IMR-90 (cell line): ENCODE measurements around the gene PTCH1. TPM values are rescaled to one million over a fixed set of nuclear protein-coding genes. Genes with fewer than 3 reads are reported as not detected.

Experiments used
- ATAC-seq: fragments of 200-7000 bp; cut with Tn5 transposase; 2 replicates; pipeline ENCODE4 v1.9.1; 2020; ENCODE audit warnings: low read depth, mild to moderate bottlenecking, moderate library complexity
- BruUV-seq: library from RNA; stranded (reverse); fragments of 400-500 nt; replicated peaks from 2 replicates; lab custom pipeline; 2021; lab: Mats Ljungman, UMichigan
- CTCF ChIA-PET: fragments of 300-600 bp; formaldehyde crosslinking; extraction: SDS; loops from one replicate; lab custom pipeline; 2021; ENCODE audit warnings: antibody characterized with exemption; lab: Yijun Ruan, JAX
- POLR2A ChIA-PET: fragments of 300-600 bp; sonication (Branson Sonifier 250); formaldehyde crosslinking; loops from one replicate; lab custom pipeline; 2022; ENCODE audit warnings: antibody characterized with exemption; ENCODE audit not compliant: unreplicated experiment; lab: Charles Lee
- DNase-seq: peaks from one replicate; pipeline ENCODE4 v3.0.0; 2013
- H2AFZ ChIP-seq: replicated peaks from 2 replicates; pipeline ENCODE3; 2013; ENCODE audit warnings: low read length, mild to moderate bottlenecking; ENCODE audit not compliant: poor library complexity
- H2AK5ac ChIP-seq: 2 replicates; pipeline ENCODE4 v1.6.1; 2013; ENCODE audit warnings: low read depth, low read length, inconsistent platforms
- H2AK9ac ChIP-seq: replicated peaks from 2 replicates; pipeline ENCODE3; 2013; ENCODE audit warnings: mild to moderate bottlenecking, low read depth, low read length, moderate library complexity; ENCODE audit not compliant: poor library complexity
- H2BK120ac ChIP-seq: 2 replicates; pipeline ENCODE4 v1.6.1; 2013; ENCODE audit warnings: low read depth, low read length, inconsistent platforms
- H2BK15ac ChIP-seq: 3 replicates; pipeline ENCODE4 v1.6.1; 2013; ENCODE audit warnings: low read depth, low read length, inconsistent platforms
- H2BK20ac ChIP-seq: 2 replicates; pipeline ENCODE4 v1.6.1; 2013; ENCODE audit warnings: low read depth, mild to moderate bottlenecking, inconsistent platforms, low read length, moderate library complexity
- H2BK5ac ChIP-seq: 2 replicates; pipeline ENCODE4 v1.6.1; 2013; ENCODE audit warnings: mild to moderate bottlenecking, low read depth, low read length, inconsistent platforms; ENCODE audit not compliant: poor library complexity, severe bottlenecking
- H3K14ac ChIP-seq: replicated peaks from 2 replicates; pipeline ENCODE4 v1.6.1; 2013; ENCODE audit warnings: low read depth, low read length, inconsistent platforms
- H3K18ac ChIP-seq: 2 replicates; pipeline ENCODE4 v1.6.1; 2013; ENCODE audit warnings: low read depth, low read length, control low read depth
- H3K23ac ChIP-seq: 2 replicates; pipeline ENCODE4 v1.6.1; 2013; ENCODE audit warnings: low read depth, low read length, inconsistent platforms
- H3K27ac ChIP-seq: 2 replicates; pipeline ENCODE4 v1.5.1; 2013; ENCODE audit warnings: mild to moderate bottlenecking, control low read depth, low read length; ENCODE audit not compliant: insufficient read depth
- H3K27me3 ChIP-seq: 2 replicates; pipeline ENCODE4 v1.6.1; 2013; ENCODE audit warnings: low read length; ENCODE audit not compliant: control insufficient read depth, insufficient read depth
- H3K36me3 ChIP-seq: 2 replicates; pipeline ENCODE4 v1.6.1; 2013; ENCODE audit warnings: low read length, mixed read lengths; ENCODE audit not compliant: control insufficient read depth, insufficient read depth
- H3K4ac ChIP-seq: 2 replicates; pipeline ENCODE4 v1.6.1; 2013; ENCODE audit warnings: low read depth, low read length, inconsistent platforms
- H3K4me1 ChIP-seq: 2 replicates; pipeline ENCODE4 v1.6.1; 2013; ENCODE audit warnings: low read length, mixed read lengths; ENCODE audit not compliant: control insufficient read depth, insufficient read depth
- H3K4me2 ChIP-seq: 2 replicates; pipeline ENCODE4 v1.6.1; 2013; ENCODE audit warnings: low read depth, mild to moderate bottlenecking, control low read depth, low read length, moderate library complexity
- H3K4me3 ChIP-seq: 2 replicates; pipeline ENCODE4 v1.5.1; 2013; ENCODE audit warnings: low read depth, mild to moderate bottlenecking, control low read depth, low read length, moderate library complexity; ENCODE audit not compliant: insufficient read depth
- H3K56ac ChIP-seq: 2 replicates; pipeline ENCODE4 v1.6.1; 2013; ENCODE audit warnings: low read length, inconsistent platforms; ENCODE audit not compliant: insufficient read depth; ENCODE audit errors: extremely low read depth
- H3K79me1 ChIP-seq, 2 experiments: 2 replicates each; pipeline ENCODE4 v1.6.1; 2013; ENCODE audit warnings: low read length in 2 of 2, inconsistent platforms in 1 of 2, low read depth in 1 of 2
- H3K9ac ChIP-seq: 2 replicates; pipeline ENCODE4 v1.6.1; 2013; ENCODE audit warnings: low read depth, low read length, control low read depth
- H3K9me1 ChIP-seq: 2 replicates; pipeline ENCODE4 v1.6.1; 2013; ENCODE audit warnings: low read length, inconsistent platforms; ENCODE audit not compliant: insufficient read depth
- H3K9me3 ChIP-seq: 2 replicates; pipeline ENCODE4 v1.6.1; 2013; ENCODE audit warnings: low read length; ENCODE audit not compliant: control insufficient read depth, insufficient read depth
- H4K20me1 ChIP-seq: 2 replicates; pipeline ENCODE4 v1.6.1; 2013; ENCODE audit warnings: low read length, inconsistent platforms; ENCODE audit not compliant: insufficient read depth
- H4K5ac ChIP-seq: 2 replicates; pipeline ENCODE4 v1.6.1; 2013; ENCODE audit warnings: mild to moderate bottlenecking, low read depth, low read length, control low read depth
- H4K8ac ChIP-seq, 2 experiments: 2 replicates each; pipeline ENCODE4 v1.6.1; 2013; ENCODE audit warnings: low read depth in 2 of 2, low read length in 2 of 2, control low read depth in 1 of 2, inconsistent platforms in 1 of 2
- H4K91ac ChIP-seq: 2 replicates; pipeline ENCODE4 v1.6.1; 2013; ENCODE audit warnings: low read depth, low read length, inconsistent platforms; ENCODE audit not compliant: insufficient read depth
- MXI1 ChIP-seq: IDR thresholded peaks from 2 replicates; pipeline ENCODE4 v1.6.1; 2012; ENCODE audit warnings: low read depth, mild to moderate bottlenecking, low read length, moderate library complexity, borderline replicate concordance
- NFE2L2 ChIP-seq: fragments of 150-350 bp; IDR thresholded peaks from 2 replicates; pipeline ENCODE4 v1.6.1; 2016; ENCODE audit warnings: low read depth, mild to moderate bottlenecking, low read length
- POLR2A ChIP-seq: IDR thresholded peaks from 2 replicates; pipeline ENCODE4 v1.6.1; 2012; ENCODE audit warnings: mild to moderate bottlenecking, low read depth, low read length
- RAD21 ChIP-seq: IDR thresholded peaks from 2 replicates; pipeline ENCODE4 v1.6.1; 2012; ENCODE audit warnings: low read length, improper control_type of control experiment
- RCOR1 ChIP-seq: IDR thresholded peaks from 2 replicates; pipeline ENCODE4 v1.6.1; 2012; ENCODE audit warnings: mild to moderate bottlenecking, low read length, improper control_type of control experiment; ENCODE audit not compliant: insufficient replicate concordance
- WGBS, 2 experiments: methylation state at CpG; one replicate each; pipeline versions ENCODE4 v1.1.5 to v1.1.7; 2013; ENCODE audit warnings: missing lambda C conversion rate in 2 of 2; ENCODE audit not compliant: insufficient read length in 1 of 2; ENCODE audit errors: extremely low coverage in 2 of 2; 5-methylcytosine and 5-hydroxymethylcytosine counted together
- dilution Hi-C: fragments of 300-500 bp; cut with HindIII; formaldehyde crosslinking; loops from one replicate; pipeline ENCODE4 v1.14.3; 2018; ENCODE audit warnings: low sequenced_read_pairs; ENCODE audit not compliant: unreplicated experiment
- in situ Hi-C: fragments of 300-500 bp; cut with MboI; formaldehyde crosslinking; loops from 3 replicates; pipeline ENCODE4 v1.14.3; 2019; ENCODE audit warnings: low sequenced_read_pairs, inconsistent platforms, mixed read lengths
- intact Hi-C: fragments of 100-400 bp; cut with micrococcal nuclease; formaldehyde crosslinking; loops from 2 replicates; pipeline ENCODE4 v1.10.0; 2022
- polyA plus RNA-seq, 3 experiments: library from polyadenylated mRNA; depleted of rRNA; stranded (reverse); fragments of >200 nt; gene quantifications; 2 replicates each; pipeline ENCODE4 v1.2.3, GENCODE V29; 2012; ENCODE audit warnings: low replicate concordance in 1 of 3
- total RNA-seq: library from RNA; depleted of rRNA; stranded (reverse); fragments of >200 nt; gene quantifications from 2 replicates; pipeline ENCODE4 v1.2.3, GENCODE V29; 2012
- TF ChIP-seq, protein P1 (sequence below): conservative IDR thresholded peaks from 2 replicates; pipeline ENCODE4 v1.5.1; 2012; ENCODE audit warnings: mild to moderate bottlenecking, low read depth, low read length, improper control_type of control experiment

PTCH1 gene
- total and polyA plus RNA-seq, 2 of the 4 experiments (the other 2 are of a cell fraction), result 4.1 to 5.0 TPM

DNA sequence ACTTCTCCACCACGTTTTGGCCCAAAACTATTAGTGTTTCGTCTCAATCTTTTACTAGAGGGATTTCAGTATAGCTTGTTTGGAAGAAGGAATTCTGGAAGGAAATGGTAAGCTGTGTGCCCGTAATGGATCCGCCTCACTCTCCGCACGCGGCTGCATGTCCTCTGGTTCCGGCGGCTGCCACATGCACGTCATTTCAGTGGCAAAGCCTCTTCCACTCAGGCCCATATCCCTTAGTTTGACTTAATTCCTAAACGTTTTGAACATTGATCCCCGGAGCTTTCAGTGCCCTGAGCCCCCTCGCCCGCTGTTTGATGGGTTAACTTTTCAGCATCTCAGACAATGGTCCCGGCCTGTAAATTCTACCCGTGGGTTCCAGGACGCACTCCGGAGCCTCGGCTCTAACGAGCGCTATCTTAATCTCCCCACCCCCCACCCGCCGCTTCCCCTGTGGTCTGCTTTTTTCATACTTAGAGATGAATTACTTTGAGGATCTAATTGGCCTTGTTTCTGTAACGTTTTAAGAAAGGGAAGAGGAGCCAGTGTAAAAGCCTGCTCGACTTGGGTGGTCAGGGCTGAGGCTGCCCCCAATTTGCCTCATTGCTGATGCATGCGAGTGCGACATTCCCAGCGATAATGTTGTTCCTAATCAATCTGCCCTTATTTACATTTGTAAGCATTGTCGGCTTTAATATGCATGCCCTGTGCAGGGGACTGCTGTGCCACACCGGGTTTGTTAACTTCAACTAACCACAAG is 4.6 kb downstream of the PTCH1 start:
- H3K9ac ChIP-seq, result peak overlapping the region; percentile 91
- in situ Hi-C loops (loop anchor here (10.0 kb wide), 2 partner anchors 197 to 363 kb away; partner anchors contain the start of genes ERCC6L2 and FANCC), dilution Hi-C loops (no loop called here), intact Hi-C loops (loop anchor here (2.0 kb wide), 3 partner anchors 363 to 707 kb away; partner anchors contain the start of gene ERCC6L2)
- no peaks in the 10 kb centered on the region for H4K20me1 ChIP-seq
- H2AK5ac ChIP-seq, result 0 out of 2 replicates have a peak overlapping the region, but pooled peaks have one; percentile 4
- H3K27ac ChIP-seq, result 0 out of 2 replicates have a peak overlapping the region, but pooled peaks have one; percentile 0
- H2AK9ac ChIP-seq, result peak overlapping the region; percentile 44
- no peak overlapping the region; the same call in 1 of the 2 replicates for H3K18ac ChIP-seq
- H3K9me1 ChIP-seq, result no peaks in the 10 kb centered on the region
- peak overlapping the region; percentile 84 for H2AFZ ChIP-seq
- POLR2A ChIA-PET, result interaction anchor here (0.5 to 0.6 kb wide), 2 partner anchors 191 to 247 kb away, joined by 3 to 8 read pairs; no protein-coding TSS in a partner anchor
- 4% methylated on average over 8 of the region's 30 CpGs; no CpG with 5 or more reads in 1 of the 2 experiments for WGBS, 2 experiments
- peak overlapping the region; percentile 75 for H3K14ac ChIP-seq
- peak overlapping the region; percentile 95 for H3K23ac ChIP-seq
- no peak for DNase-seq
- peak overlapping the region; percentile 84 for H3K4me3 ChIP-seq
- H3K36me3 ChIP-seq, result no peaks in the 10 kb centered on the region
- TF ChIP-seq RCOR1 (no peak), NFE2L2 (no peak), RAD21 (no peak), POLR2A (no peak), MXI1 (peak; percentile 80; the same call in 1 of the 2 replicates)
- TF ChIP-seq, protein P1, sequence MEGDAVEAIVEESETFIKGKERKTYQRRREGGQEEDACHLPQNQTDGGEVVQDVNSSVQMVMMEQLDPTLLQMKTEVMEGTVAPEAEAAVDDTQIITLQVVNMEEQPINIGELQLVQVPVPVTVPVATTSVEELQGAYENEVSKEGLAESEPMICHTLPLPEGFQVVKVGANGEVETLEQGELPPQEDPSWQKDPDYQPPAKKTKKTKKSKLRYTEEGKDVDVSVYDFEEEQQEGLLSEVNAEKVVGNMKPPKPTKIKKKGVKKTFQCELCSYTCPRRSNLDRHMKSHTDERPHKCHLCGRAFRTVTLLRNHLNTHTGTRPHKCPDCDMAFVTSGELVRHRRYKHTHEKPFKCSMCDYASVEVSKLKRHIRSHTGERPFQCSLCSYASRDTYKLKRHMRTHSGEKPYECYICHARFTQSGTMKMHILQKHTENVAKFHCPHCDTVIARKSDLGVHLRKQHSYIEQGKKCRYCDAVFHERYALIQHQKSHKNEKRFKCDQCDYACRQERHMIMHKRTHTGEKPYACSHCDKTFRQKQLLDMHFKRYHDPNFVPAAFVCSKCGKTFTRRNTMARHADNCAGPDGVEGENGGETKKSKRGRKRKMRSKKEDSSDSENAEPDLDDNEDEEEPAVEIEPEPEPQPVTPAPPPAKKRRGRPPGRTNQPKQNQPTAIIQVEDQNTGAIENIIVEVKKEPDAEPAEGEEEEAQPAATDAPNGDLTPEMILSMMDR, result no peak
- H2BK120ac ChIP-seq, result peak overlapping the region; percentile 88; the same call in 1 of the 2 replicates
- BruUV-seq, result no TSS peak
- no peak overlapping the region for H2BK20ac ChIP-seq
- 0 out of 2 replicates have a peak overlapping the region, but pooled peaks have one; percentile 84 for H4K91ac ChIP-seq
- peak overlapping the region; percentile 80; the same call in 1 of the 2 replicates for H3K56ac ChIP-seq
- peak overlapping the region; percentile 95; the same call in 1 of the 2 replicates for H3K4ac ChIP-seq
- H4K5ac ChIP-seq, result no peak overlapping the region
- H2BK5ac ChIP-seq, result peak overlapping the region; percentile 95
- peak overlapping the region; percentile 39 to 68 for H4K8ac ChIP-seq
- CTCF ChIA-PET, result interaction anchor here (0.6 to 0.8 kb wide), 2 partner anchors 11 to 384 kb away, joined by 3 to 7 read pairs; no protein-coding TSS in a partner anchor
- peaks cover 3 to 17% of the 10 kb centered on the region in 2 experiments; a peak in 3 of 4 replicates for H3K79me1 ChIP-seq
- no peaks in the 10 kb centered on the region for H3K9me3 ChIP-seq
- H2BK15ac ChIP-seq, result no peak overlapping the region
- H3K4me1 ChIP-seq, result peaks cover 4% of the 10 kb centered on the region
- H3K4me2 ChIP-seq, result peak overlapping the region; percentile 98
- ATAC-seq, result no peak
- H3K27me3 ChIP-seq, result no peaks in the 10 kb centered on the region; the same call in 1 of the 2 replicates
